HepG2 (cell line): ENCODE data around the gene DHX34. TPM values are rescaled to one million over a fixed set of nuclear protein-coding genes. Genes with fewer than 3 reads are reported as not detected.
A peak's percentile ranks its signal among the peaks of the same experiment; 100 is the strongest.

ENCODE experiments used
- BRD4 ChIP-seq: sonication (generic); formaldehyde crosslinking; IDR thresholded peaks from 2 replicates; pipeline ENCODE4 v1.4.0; 2020; ENCODE audit warnings: missing genetic modification reagents
- CTCF ChIP-seq: sonication (generic); formaldehyde crosslinking; IDR thresholded peaks from 2 replicates; pipeline ENCODE4 v1.5.0; 2020; ENCODE audit warnings: mild to moderate bottlenecking, missing genetic modification reagents, moderate library complexity
- E2F5 ChIP-seq: sonication (generic); formaldehyde crosslinking; conservative IDR thresholded peaks from 2 replicates; pipeline ENCODE4 v1.4.0; 2020; ENCODE audit warnings: missing genetic modification reagents
- HBP1 ChIP-seq: IDR thresholded peaks from 2 replicates; pipeline ENCODE4 v1.6.1; 2016; ENCODE audit warnings: low read depth, control low read depth
- PHF21A ChIP-seq: sonication (generic); formaldehyde crosslinking; IDR thresholded peaks from 2 replicates; pipeline ENCODE4 v1.5.0; 2020; ENCODE audit warnings: mild to moderate bottlenecking, missing genetic modification reagents
- PHF5A ChIP-seq: IDR thresholded peaks from one replicate; pipeline ENCODE4 v1.6.1; 2018; ENCODE audit warnings: low read depth, missing genetic modification reagents; ENCODE audit not compliant: unreplicated experiment
- PTBP1 ChIP-seq: fragments of 200-400 bp; formaldehyde crosslinking; IDR thresholded peaks from 2 replicates; pipeline ENCODE4 v1.6.1; 2018; ENCODE audit warnings: low read length, low read depth; ENCODE audit not compliant: poor library complexity, severe bottlenecking
- RXRB ChIP-seq: IDR thresholded peaks from 2 replicates; pipeline ENCODE4 v1.6.1; 2016; ENCODE audit warnings: borderline replicate concordance, missing genetic modification reagents, missing compliant biosample characterization
- TEAD3 ChIP-seq: optimal IDR thresholded peaks from 2 replicates; pipeline ENCODE3; 2016; ENCODE audit warnings: borderline replicate concordance
- TFDP2 ChIP-seq: sonication (generic); formaldehyde crosslinking; IDR thresholded peaks from 2 replicates; pipeline ENCODE4 v1.4.0; 2020; ENCODE audit warnings: missing genetic modification reagents
- THAP11 ChIP-seq: IDR thresholded peaks from 2 replicates; pipeline ENCODE4 v1.6.1; 2016; ENCODE audit warnings: missing biosample characterization, missing genetic modification reagents
- TOE1 ChIP-seq: sonication (generic); formaldehyde crosslinking; IDR thresholded peaks from 2 replicates; pipeline ENCODE4 v1.4.0; 2020; ENCODE audit warnings: mild to moderate bottlenecking, missing genetic modification reagents
- ZFP62 ChIP-seq: sonication (generic); formaldehyde crosslinking; IDR thresholded peaks from 2 replicates; pipeline ENCODE4 v1.4.0; 2020; ENCODE audit warnings: missing genetic modification reagents
- ZKSCAN8 ChIP-seq: IDR thresholded peaks from 2 replicates; pipeline ENCODE4 v1.6.1; 2016; ENCODE audit warnings: borderline replicate concordance, missing genetic modification reagents, missing compliant biosample characterization
- ZMAT3 ChIP-seq: sonication (generic); formaldehyde crosslinking; conservative IDR thresholded peaks from 2 replicates; pipeline ENCODE4 v1.7.0; 2021; ENCODE audit warnings: missing genetic modification reagents
- ZNF550 ChIP-seq: sonication (generic); formaldehyde crosslinking; IDR thresholded peaks from 2 replicates; pipeline ENCODE4 v1.4.0; 2020; ENCODE audit warnings: mild to moderate bottlenecking, missing genetic modification reagents, borderline replicate concordance
- polyA plus RNA-seq, 8 experiments: library from polyadenylated mRNA; depleted of rRNA in 3 of 8; stranded (reverse) in 7 of 8; unstranded in 1 of 8; fragments of >200 nt; fragmentation: Illumina TruSeq in 4 of 8; extraction: Trizol in 4 of 8; gene quantifications; 2 replicates each; pipeline versions ENCODE4 v1.2.1 to v1.2.3, GENCODE V29; 2011 to 2016; ENCODE audit warnings: low read depth in 4 of 8, missing spikeins in 1 of 8, mixed read lengths in 1 of 8; ENCODE audit not compliant: insufficient read depth in 1 of 8
- total RNA-seq, 5 experiments: library from RNA; depleted of rRNA; stranded (reverse); fragments of >200 nt; fragmentation: Illumina TruSeq; extraction: Trizol; gene quantifications; 2 replicates each; pipeline ENCODE4 v1.2.3, GENCODE V29; 2016; ENCODE audit warnings: low read depth in 1 of 5
- TF ChIP-seq, protein P1 (sequence below): IDR thresholded peaks from 2 replicates; pipeline ENCODE4 v1.6.1; 2016

The DHX34 gene
- total and polyA plus RNA-seq, 2 of the 13 experiments (the other 11 are each of a cell fraction or from before 2014, with no cell fraction given): 9.2 to 12.0 TPM

DNA sequence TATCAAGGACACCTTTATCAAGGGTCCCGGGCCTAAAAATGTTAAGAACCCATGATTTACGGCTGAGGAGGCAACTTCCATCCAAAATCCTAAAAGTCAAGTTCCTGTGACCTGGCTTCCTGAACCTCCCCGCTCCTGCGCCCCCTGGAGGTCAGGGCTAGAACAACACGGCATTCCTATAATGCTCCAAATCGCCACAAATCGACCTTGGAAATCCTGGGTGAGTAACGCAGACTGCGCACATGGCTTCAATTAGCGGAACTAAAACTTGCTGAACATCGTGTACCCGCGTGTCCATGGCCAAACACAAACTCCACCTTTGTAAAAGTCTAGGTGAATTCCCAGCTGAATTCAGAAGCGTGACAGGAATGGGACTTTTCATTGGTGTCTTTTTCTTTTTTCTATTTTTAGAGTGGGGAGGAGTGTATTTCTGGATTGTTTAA, 43.8 kb upstream of the DHX34 start (continued):
- TF ChIP-seq TFDP2 (CRISPR knock-in tag) (peak; percentile 52; the same call in 1 of the 2 replicates), TEAD3 (CRISPR knock-in tag) (peak; percentile 86), BRD4 (CRISPR knock-in tag) (no peak), RXRB (CRISPR knock-in tag) (peak; percentile 51; the same call in 1 of the 2 replicates), ZFP62 (CRISPR knock-in tag) (no peak), ZMAT3 (no peak), E2F5 (no peak), ZNF550 (no peak), THAP11 (CRISPR knock-in tag) (peak; percentile 57), PTBP1 (no peak), ZKSCAN8 (no peak), PHF5A (CRISPR knock-in tag) (peak; percentile 24), PHF21A (CRISPR knock-in tag) (peak; percentile 43; the same call in 1 of the 2 replicates), HBP1 (no peak), CTCF (peak; percentile 91), TOE1 (CRISPR knock-in tag) (no peak)
- TF ChIP-seq, protein P1, sequence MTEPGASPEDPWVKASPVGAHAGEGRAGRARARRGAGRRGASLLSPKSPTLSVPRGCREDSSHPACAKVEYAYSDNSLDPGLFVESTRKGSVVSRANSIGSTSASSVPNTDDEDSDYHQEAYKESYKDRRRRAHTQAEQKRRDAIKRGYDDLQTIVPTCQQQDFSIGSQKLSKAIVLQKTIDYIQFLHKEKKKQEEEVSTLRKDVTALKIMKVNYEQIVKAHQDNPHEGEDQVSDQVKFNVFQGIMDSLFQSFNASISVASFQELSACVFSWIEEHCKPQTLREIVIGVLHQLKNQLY (CRISPR knock-in tag): 0 out of 2 replicates have a peak, but pooled peaks have one; percentile 59
